CD14-positive monocyte (primary cell): ENCODE measurements around the gene COX7A2L. TPM values are rescaled to one million over a fixed set of nuclear protein-coding genes. Genes with fewer than 3 reads are reported as not detected.

Experiments used
- DNase-seq, 3 donors: peaks; one replicate each; pipeline ENCODE4 v3.0.0-alpha.2; 2011 to 2022
- H2AFZ ChIP-seq: 2 replicates; pipeline ENCODE4 v1.6.0; 2012; ENCODE audit warnings: mild to moderate bottlenecking, low read depth, low read length, inconsistent platforms; ENCODE audit not compliant: insufficient read depth, poor library complexity, severe bottlenecking
- H3K27ac ChIP-seq, 2 donors: 1 replicate in 1 of 2; 2 replicates in 1 of 2; pipeline ENCODE4 v1.5.1; 2012 to 2013; ENCODE audit warnings: low read length in 2 of 2, control low read depth in 1 of 2, inconsistent platforms in 1 of 2, low read depth in 1 of 2, mild to moderate bottlenecking in 1 of 2
- H3K27me3 ChIP-seq, 2 donors: one replicate each; pipeline versions ENCODE4 v1.6.0 to v1.6.1; 2011 to 2013; ENCODE audit warnings: low read length in 2 of 2; ENCODE audit not compliant: control insufficient read depth in 2 of 2, insufficient read depth in 2 of 2
- H3K36me3 ChIP-seq, 2 donors: replicated peaks in 1 of 2; 1 replicate in 1 of 2; 2 replicates in 1 of 2; pipeline versions ENCODE4 v1.5.1 to v1.6.1; 2012 to 2013; ENCODE audit warnings: low read length in 2 of 2, control low read depth in 1 of 2, inconsistent platforms in 1 of 2, mild to moderate bottlenecking in 1 of 2; ENCODE audit not compliant: insufficient read depth in 2 of 2, control insufficient read depth in 1 of 2
- H3K4me1 ChIP-seq, 2 donors: 1 replicate in 1 of 2; 2 replicates in 1 of 2; pipeline versions ENCODE4 v1.5.1 to v1.6.1; 2012 to 2013; ENCODE audit warnings: low read length in 2 of 2, control low read depth in 1 of 2, inconsistent platforms in 1 of 2, mild to moderate bottlenecking in 1 of 2, moderate library complexity in 1 of 2; ENCODE audit not compliant: insufficient read depth in 2 of 2, control insufficient read depth in 1 of 2
- H3K4me2 ChIP-seq: replicated peaks from 2 replicates; pipeline ENCODE3; 2012; ENCODE audit warnings: low read length, moderate library complexity, mild to moderate bottlenecking; ENCODE audit not compliant: poor library complexity, severe bottlenecking; ENCODE audit errors: extremely low read depth
- H3K4me3 ChIP-seq, 3 experiments: fragments of 200-600 bp in 1 of 3; sonication (generic) in 1 of 3; replicated peaks in 1 of 3; 1 replicate in 2 of 3; 2 replicates in 1 of 3; pipeline ENCODE4 v1.5.1; 2011 to 2013; ENCODE audit warnings: low read length in 3 of 3, mild to moderate bottlenecking in 3 of 3, control low read depth in 2 of 3, low read depth in 2 of 3, inconsistent platforms in 1 of 3, moderate library complexity in 1 of 3
- H3K79me2 ChIP-seq: 2 replicates; pipeline ENCODE4 v1.6.0; 2012; ENCODE audit warnings: mild to moderate bottlenecking, control low read depth, inconsistent platforms, low read length, moderate library complexity; ENCODE audit not compliant: insufficient read depth
- H3K9ac ChIP-seq: 2 replicates; pipeline ENCODE4 v1.6.0; 2017; ENCODE audit warnings: low read length, mild to moderate bottlenecking; ENCODE audit not compliant: insufficient read depth, poor library complexity, severe bottlenecking
- H3K9me3 ChIP-seq, 2 donors: replicated peaks in 1 of 2; 1 replicate in 1 of 2; 2 replicates in 1 of 2; pipeline versions ENCODE4 v1.5.1 to v1.6.1; 2012 to 2013; ENCODE audit warnings: low read length in 2 of 2, control low read depth in 1 of 2; ENCODE audit not compliant: control insufficient read depth in 1 of 2, insufficient read depth in 1 of 2
- H4K20me1 ChIP-seq: 2 replicates; pipeline ENCODE4 v1.6.0; 2012; ENCODE audit warnings: mild to moderate bottlenecking, low read length, control low read depth, moderate library complexity; ENCODE audit not compliant: insufficient read depth
- H3K27ac Mint-ChIP-seq, 7 donors: one replicate each; pipeline ENCODE4 v1.8.0; 2020; ENCODE audit warnings: mild to moderate bottlenecking in 7 of 7, mixed read lengths in 7 of 7, moderate library complexity in 6 of 7, inconsistent platforms in 2 of 7
- H3K27me3 Mint-ChIP-seq, 3 donors: one replicate each; pipeline ENCODE4 v1.8.0; 2021 to 2022; ENCODE audit warnings: low read depth in 3 of 3, mild to moderate bottlenecking in 3 of 3, mixed read lengths in 3 of 3, moderate library complexity in 3 of 3, inconsistent platforms in 1 of 3
- H3K36me3 Mint-ChIP-seq, 2 donors: one replicate each; pipeline ENCODE4 v1.8.0; 2020; ENCODE audit warnings: mixed read lengths in 2 of 2, inconsistent platforms in 1 of 2, mild to moderate bottlenecking in 1 of 2
- H3K4me1 Mint-ChIP-seq: one replicate; pipeline ENCODE4 v1.8.0; 2020; ENCODE audit warnings: mild to moderate bottlenecking, mixed read lengths
- H3K4me3 Mint-ChIP-seq, 2 donors: one replicate each; pipeline ENCODE4 v1.8.0; 2020; ENCODE audit warnings: mild to moderate bottlenecking in 2 of 2, mixed read lengths in 2 of 2, moderate library complexity in 1 of 2
- H3K9me3 Mint-ChIP-seq, 7 donors: one replicate each; pipeline ENCODE4 v1.8.0; 2020 to 2022; ENCODE audit warnings: mixed read lengths in 7 of 7, mild to moderate bottlenecking in 6 of 7, moderate library complexity in 6 of 7, inconsistent platforms in 2 of 7
- WGBS: methylation state at CpG from one replicate; pipeline ENCODE4 v1.1.5; 2013; ENCODE audit warnings: missing lambda C conversion rate; ENCODE audit not compliant: insufficient coverage; 5-methylcytosine and 5-hydroxymethylcytosine counted together
- intact Hi-C, 2 donors: fragments of 100-400 bp; cut with micrococcal nuclease; formaldehyde crosslinking; loops; one replicate each; pipeline versions ENCODE4 v1.15.0 to v1.15.1; 2023
- polyA plus RNA-seq, 3 donors: library from polyadenylated mRNA; depleted of rRNA in 1 of 3; unstranded in 2 of 3; stranded (reverse) in 1 of 3; fragments of 300-500 nt in 2 of 3; fragments of >200 nt in 1 of 3; fragmentation: Illumina TruSeq in 2 of 3; gene quantifications; 1 replicate in 2 of 3; 2 replicates in 1 of 3; pipeline ENCODE4 v1.2.3, GENCODE V29; 2012 to 2021
- TF ChIP-seq, protein P1 (sequence below): fragments of 200-600 bp; IDR thresholded peaks from one replicate; pipeline ENCODE4 v1.8.0; 2022; ENCODE audit warnings: antibody characterized with exemption, mild to moderate bottlenecking

COX7A2L gene
- polyA plus RNA-seq, 3 donors: 63.6 to 153 (median 144) TPM

DNA sequence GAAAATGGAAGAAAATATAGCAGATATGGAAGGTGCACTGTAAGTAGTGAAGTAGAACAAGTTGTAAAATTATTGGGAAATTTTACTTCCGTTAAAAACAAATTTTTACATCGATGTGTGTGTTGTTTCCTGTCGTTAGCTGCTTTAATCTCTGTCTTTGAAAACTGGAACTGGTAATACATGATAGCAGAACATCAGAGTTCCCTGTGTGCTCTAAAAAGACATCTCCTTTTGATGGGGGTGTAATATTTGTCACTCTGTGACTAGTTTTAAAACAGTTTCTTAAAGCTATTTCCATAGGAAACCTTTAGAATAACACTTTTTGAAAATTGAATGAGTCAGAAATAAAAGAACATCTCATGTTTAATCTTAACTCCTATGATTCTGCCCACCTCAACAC, 43.5 kb downstream of the COX7A2L start:
- Histone ChIP-seq H3K4me3 (no peak overlapping the region), H3K36me3 (peaks cover 41 to 56% of the 10 kb centered on the region in 2 donors), H3K9me3 (no peaks in the 10 kb centered on the region), H3K27me3 (no peaks in the 10 kb centered on the region), H3K4me1 (peaks cover 15 to 19% of the 10 kb centered on the region in 2 donors), H3K4me2 (no peak overlapping the region), H3K27ac (no peak overlapping the region), H3K9ac (no peak overlapping the region), H4K20me1 (no peaks in the 10 kb centered on the region), H2AFZ (no peak overlapping the region), H3K79me2 (no peaks in the 10 kb centered on the region)
- peaks cover 25% of the 10 kb centered on the region for H3K4me1 Mint-ChIP-seq
- peaks cover 36 to 49% of the 10 kb centered on the region in 2 donors for H3K36me3 Mint-ChIP-seq
- H3K27ac Mint-ChIP-seq: no peak overlapping the region
- intact Hi-C loops: no loop called here
- no peak for DNase-seq
- WGBS: no CpG with 5 or more reads among the region's 3 CpGs
- TF ChIP-seq, protein P1, sequence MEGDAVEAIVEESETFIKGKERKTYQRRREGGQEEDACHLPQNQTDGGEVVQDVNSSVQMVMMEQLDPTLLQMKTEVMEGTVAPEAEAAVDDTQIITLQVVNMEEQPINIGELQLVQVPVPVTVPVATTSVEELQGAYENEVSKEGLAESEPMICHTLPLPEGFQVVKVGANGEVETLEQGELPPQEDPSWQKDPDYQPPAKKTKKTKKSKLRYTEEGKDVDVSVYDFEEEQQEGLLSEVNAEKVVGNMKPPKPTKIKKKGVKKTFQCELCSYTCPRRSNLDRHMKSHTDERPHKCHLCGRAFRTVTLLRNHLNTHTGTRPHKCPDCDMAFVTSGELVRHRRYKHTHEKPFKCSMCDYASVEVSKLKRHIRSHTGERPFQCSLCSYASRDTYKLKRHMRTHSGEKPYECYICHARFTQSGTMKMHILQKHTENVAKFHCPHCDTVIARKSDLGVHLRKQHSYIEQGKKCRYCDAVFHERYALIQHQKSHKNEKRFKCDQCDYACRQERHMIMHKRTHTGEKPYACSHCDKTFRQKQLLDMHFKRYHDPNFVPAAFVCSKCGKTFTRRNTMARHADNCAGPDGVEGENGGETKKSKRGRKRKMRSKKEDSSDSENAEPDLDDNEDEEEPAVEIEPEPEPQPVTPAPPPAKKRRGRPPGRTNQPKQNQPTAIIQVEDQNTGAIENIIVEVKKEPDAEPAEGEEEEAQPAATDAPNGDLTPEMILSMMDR: no peak
- no peaks in the 10 kb centered on the region for H3K27me3 Mint-ChIP-seq
- H3K9me3 Mint-ChIP-seq: no peaks in the 10 kb centered on the region
- H3K4me3 Mint-ChIP-seq: no peak overlapping the region

DNA sequence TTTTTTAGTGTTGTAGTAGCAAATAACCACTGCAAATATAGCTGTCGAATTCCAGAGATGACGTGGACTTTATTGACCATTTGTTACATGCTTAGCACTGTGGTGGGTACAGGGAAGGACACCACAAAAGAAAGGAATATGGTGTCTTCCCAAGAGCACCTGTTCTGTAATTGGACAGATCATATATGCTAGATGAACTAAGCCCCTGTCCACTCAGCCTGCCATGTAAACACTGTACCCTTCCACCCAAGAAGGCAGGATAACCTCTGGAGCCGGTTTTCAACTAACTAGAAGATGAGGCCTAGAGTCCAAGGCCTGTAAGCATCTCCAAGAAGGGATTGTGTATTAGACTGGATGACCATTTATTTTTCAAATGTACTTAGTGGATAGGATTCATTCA, 44.1 kb downstream of the COX7A2L start:
- no peak overlapping the region for H3K9ac ChIP-seq
- no peaks in the 10 kb centered on the region for H3K27me3 ChIP-seq
- H2AFZ ChIP-seq: no peak overlapping the region
- H3K4me2 ChIP-seq: no peak overlapping the region
- TF ChIP-seq, protein P1: no peak
- no peak for DNase-seq
- no peaks in the 10 kb centered on the region for H4K20me1 ChIP-seq
- H3K27ac Mint-ChIP-seq: peak overlapping the region in 1 of 7 donors; percentile 69
- no peaks in the 10 kb centered on the region for H3K79me2 ChIP-seq
- H3K9me3 ChIP-seq: no peaks in the 10 kb centered on the region
- H3K27ac ChIP-seq: peak overlapping the region in 1 of 2 donors; percentile 28
- peaks cover 36 to 47% of the 10 kb centered on the region in 2 donors for H3K36me3 Mint-ChIP-seq
- peaks cover 25% of the 10 kb centered on the region for H3K4me1 Mint-ChIP-seq
- H3K9me3 Mint-ChIP-seq: no peaks in the 10 kb centered on the region
- no peak overlapping the region for H3K4me3 Mint-ChIP-seq
- no peaks in the 10 kb centered on the region for H3K27me3 Mint-ChIP-seq
- H3K36me3 ChIP-seq: peaks cover 39 to 56% of the 10 kb centered on the region in 2 donors
- no CpG with 5 or more reads among the region's 3 CpGs for WGBS
- peaks cover 15 to 19% of the 10 kb centered on the region in 2 donors for H3K4me1 ChIP-seq
- intact Hi-C loops: no loop called here
- H3K4me3 ChIP-seq: no peak overlapping the region
